SU-DHL-6 (cell line): Measurements from ENCODE around the gene C17orf113.

Experiments used
- H2AFZ ChIP-seq: fragments of 200-600 bp; sonication (generic); 2 replicates; pipeline ENCODE4 v1.6.1; 2014; ENCODE audit warnings: low read depth, mild to moderate bottlenecking, moderate library complexity, mixed read lengths, antibody characterized with exemption, low read length; ENCODE audit not compliant: severe bottlenecking
- H3F3A ChIP-seq: fragments of 200-600 bp; shearing (Covaris generic); 2 replicates; pipeline ENCODE4 v1.6.0; 2016; ENCODE audit warnings: antibody characterized with exemption, mild to moderate bottlenecking; ENCODE audit not compliant: insufficient read depth
- H3K27ac ChIP-seq: fragments of 200-600 bp; sonication (generic); 2 replicates; pipeline ENCODE4 v1.5.1; 2016; ENCODE audit warnings: low read depth, mild to moderate bottlenecking, low read length, moderate library complexity, mixed read lengths
- H3K27me3 ChIP-seq: fragments of 200-600 bp; sonication (generic), shearing (Covaris generic); 2 replicates; pipeline ENCODE4 v1.6.0; 2014; ENCODE audit warnings: mild to moderate bottlenecking, low read length
- H3K36me3 ChIP-seq: fragments of 200-600 bp; sonication (generic); 2 replicates; pipeline ENCODE4 v1.6.1; 2014; ENCODE audit warnings: mild to moderate bottlenecking, low read length, mixed read lengths
- H3K4me2 ChIP-seq: fragments of 300-600, 200-600 bp; shearing (Covaris generic), sonication (generic); 2 replicates; pipeline ENCODE4 v1.6.0; 2014; ENCODE audit warnings: low read length, low read depth, mild to moderate bottlenecking; ENCODE audit not compliant: poor library complexity, severe bottlenecking
- H3K4me3 ChIP-seq: fragments of 200-600 bp; sonication (generic); 2 replicates; pipeline ENCODE4 v1.5.1; 2014; ENCODE audit warnings: antibody characterized with exemption, low read length, mild to moderate bottlenecking, mixed read lengths; ENCODE audit not compliant: insufficient read depth, poor library complexity, severe bottlenecking
- H3K79me2 ChIP-seq: fragments of 200-600 bp; sonication (generic); 2 replicates; pipeline ENCODE4 v1.6.1; 2014; ENCODE audit warnings: mild to moderate bottlenecking, low read length, moderate library complexity; ENCODE audit not compliant: insufficient read depth
- H3K9ac ChIP-seq: fragments of 200-600 bp; sonication (generic); 2 replicates; pipeline ENCODE4 v1.7.0; 2014; ENCODE audit warnings: mild to moderate bottlenecking, low read length
- H3K9me2 ChIP-seq: fragments of 200-600 bp; sonication (generic); replicated peaks from 2 replicates; pipeline ENCODE4 v1.6.1; 2014; ENCODE audit warnings: low read length; ENCODE audit not compliant: insufficient read depth
- H3K9me3 ChIP-seq: fragments of 200-600 bp; sonication (generic); 2 replicates; pipeline ENCODE4 v1.6.1; 2014; ENCODE audit warnings: low read length, mixed read lengths; ENCODE audit not compliant: insufficient read depth
- H4K20me1 ChIP-seq: fragments of 200-600 bp; sonication (generic); 2 replicates; pipeline ENCODE4 v1.6.1; 2014; ENCODE audit warnings: low read depth, mild to moderate bottlenecking, antibody characterized with exemption, low read length, moderate library complexity, mixed read lengths
- EZH2phosphoT487 ChIP-seq: fragments of 200-600 bp; sonication (generic), shearing (Covaris generic); conservative IDR thresholded peaks from 2 replicates; pipeline ENCODE4 v1.6.1; 2018; ENCODE audit warnings: mild to moderate bottlenecking, antibody characterized with exemption, low read length, moderate library complexity, mixed read lengths
- TF ChIP-seq, protein P1 (sequence below): fragments of 200-600 bp; sonication (generic); IDR thresholded peaks from one replicate; pipeline ENCODE4 v1.5.1; 2017; ENCODE audit warnings: antibody characterized with exemption, mild to moderate bottlenecking, low read length, moderate library complexity; ENCODE audit not compliant: insufficient read depth, poor library complexity, severe bottlenecking

The C17orf113 gene

GRCh38 chr17:42019509-42020404 is 30.6 kb downstream of the C17orf113 start, which contains the start of gene NKIRAS2:
Gene NKIRAS2 (plus strand): TSS chr17:42020090. CDS start chr17:42021578, 1,488 bp downstream.
- peak within 1 kb of the TSS; percentile 84 for H3K4me2 ChIP-seq
- H4K20me1 ChIP-seq, result no peaks in the 10 kb centered on the region
- H3K27me3 ChIP-seq, result no peaks in the 10 kb centered on the region
- peak within 1 kb of the TSS; percentile 91 for H2AFZ ChIP-seq
- H3K4me3 ChIP-seq, result peak within 1 kb of the TSS; percentile 82
- no peaks in the 10 kb centered on the region for H3K36me3 ChIP-seq
- peaks cover 35% of the 10 kb centered on the region for H3K79me2 ChIP-seq
- H3K27ac ChIP-seq, result peak within 1 kb of the TSS; percentile 46
- TF ChIP-seq, protein P1, sequence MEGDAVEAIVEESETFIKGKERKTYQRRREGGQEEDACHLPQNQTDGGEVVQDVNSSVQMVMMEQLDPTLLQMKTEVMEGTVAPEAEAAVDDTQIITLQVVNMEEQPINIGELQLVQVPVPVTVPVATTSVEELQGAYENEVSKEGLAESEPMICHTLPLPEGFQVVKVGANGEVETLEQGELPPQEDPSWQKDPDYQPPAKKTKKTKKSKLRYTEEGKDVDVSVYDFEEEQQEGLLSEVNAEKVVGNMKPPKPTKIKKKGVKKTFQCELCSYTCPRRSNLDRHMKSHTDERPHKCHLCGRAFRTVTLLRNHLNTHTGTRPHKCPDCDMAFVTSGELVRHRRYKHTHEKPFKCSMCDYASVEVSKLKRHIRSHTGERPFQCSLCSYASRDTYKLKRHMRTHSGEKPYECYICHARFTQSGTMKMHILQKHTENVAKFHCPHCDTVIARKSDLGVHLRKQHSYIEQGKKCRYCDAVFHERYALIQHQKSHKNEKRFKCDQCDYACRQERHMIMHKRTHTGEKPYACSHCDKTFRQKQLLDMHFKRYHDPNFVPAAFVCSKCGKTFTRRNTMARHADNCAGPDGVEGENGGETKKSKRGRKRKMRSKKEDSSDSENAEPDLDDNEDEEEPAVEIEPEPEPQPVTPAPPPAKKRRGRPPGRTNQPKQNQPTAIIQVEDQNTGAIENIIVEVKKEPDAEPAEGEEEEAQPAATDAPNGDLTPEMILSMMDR, result peak; percentile 85
- TF ChIP-seq EZH2phosphoT487, result no peak
- H3K9ac ChIP-seq, result peak within 1 kb of the TSS; percentile 90
- H3F3A ChIP-seq, result 0 out of 2 replicates have a peak, but pooled peaks cover 3% of the 10 kb centered on the region
- no peaks in the 10 kb centered on the region for H3K9me3 ChIP-seq
- H3K9me2 ChIP-seq, result no peaks in the 10 kb centered on the region

DNA sequence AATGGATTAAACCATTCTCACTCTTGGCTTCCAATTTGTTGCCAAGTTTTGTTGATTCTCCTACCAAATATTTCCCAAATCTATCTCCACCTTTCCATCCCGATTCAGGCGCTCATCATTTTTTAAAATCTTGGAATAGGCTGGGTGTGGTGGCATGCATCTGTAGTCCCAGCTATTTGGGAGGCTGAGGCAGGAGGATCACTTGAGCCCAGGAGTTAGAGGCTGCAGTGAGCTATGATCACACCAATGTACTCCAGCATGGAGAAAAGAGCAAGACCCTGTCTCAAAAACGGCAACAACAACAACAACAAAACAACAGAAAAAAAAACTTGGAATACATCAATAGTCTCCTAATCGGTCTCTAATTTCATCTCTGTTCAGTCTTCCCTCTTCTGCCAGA is 31.4 kb downstream of the C17orf113 start:
- Histone ChIP-seq H3K36me3 (no peaks in the 10 kb centered on the region), H3K9me3 (no peaks in the 10 kb centered on the region), H3K79me2 (peaks cover 43% of the 10 kb centered on the region), H3K27me3 (no peaks in the 10 kb centered on the region), H4K20me1 (no peaks in the 10 kb centered on the region), H3F3A (0 out of 2 replicates have a peak, but pooled peaks cover 3% of the 10 kb centered on the region), H2AFZ (no peak overlapping the region), H3K9ac (no peak overlapping the region), H3K9me2 (no peaks in the 10 kb centered on the region), H3K4me3 (no peak overlapping the region), H3K27ac (no peak overlapping the region), H3K4me2 (no peak overlapping the region)
- TF ChIP-seq EZH2phosphoT487, result no peak
- TF ChIP-seq, protein P1, result no peak

- Histone ChIP-seq H3K27ac (no peak overlapping the region), H3K9me2 (no peaks in the 10 kb centered on the region), H3K27me3 (no peaks in the 10 kb centered on the region), H3K36me3 (no peaks in the 10 kb centered on the region), H3F3A (0 out of 2 replicates have a peak, but pooled peaks cover 3% of the 10 kb centered on the region), H3K79me2 (peaks cover 49% of the 10 kb centered on the region), H3K4me2 (peak overlapping the region; percentile 74), H3K9me3 (no peaks in the 10 kb centered on the region), H3K4me3 (peak overlapping the region; percentile 90), H4K20me1 (no peaks in the 10 kb centered on the region), H2AFZ (no peak overlapping the region), H3K9ac (peak overlapping the region; percentile 97)
- TF ChIP-seq, protein P1, result no peak
- TF ChIP-seq EZH2phosphoT487, result no peak
Observed at GRCh38 chr17:42018339-42018738, 32.1 kb downstream of the C17orf113 start.
